Activated T-cell treated with anti-CD3 and anti-CD28 coated beads, Interleukin-2, amount 50 U/mL, for 24 hours (primary cell): Measurements from ENCODE around the gene GRM8.
"Not testable (repeated sequence)": the region's sequence is repeated elsewhere in the genome, so short reads cannot be mapped to it uniquely, and the experiment has no call there.

ENCODE experiments used
- DNase-seq: peaks from one replicate; pipeline ENCODE4 v3.0.0-alpha.2; 2020
- H3K27ac Mint-ChIP-seq: 2 replicates; pipeline ENCODE4 v1.8.0; 2020; ENCODE audit warnings: mild to moderate bottlenecking, mixed read lengths
- H3K27me3 Mint-ChIP-seq: 2 replicates; pipeline ENCODE4 v1.8.0; 2020; ENCODE audit warnings: mixed read lengths
- H3K36me3 Mint-ChIP-seq: 2 replicates; pipeline ENCODE4 v1.8.0; 2020; ENCODE audit warnings: low read depth, mixed read lengths
- H3K4me1 Mint-ChIP-seq: 2 replicates; pipeline ENCODE4 v1.8.0; 2020; ENCODE audit warnings: low read depth, mixed read lengths
- H3K4me3 Mint-ChIP-seq: 2 replicates; pipeline ENCODE4 v1.8.0; 2020; ENCODE audit warnings: mild to moderate bottlenecking, moderate library complexity, mixed read lengths
- H3K9me3 Mint-ChIP-seq: 2 replicates; pipeline ENCODE4 v1.8.0; 2020; ENCODE audit warnings: mixed read lengths

Gene GRM8

DNA sequence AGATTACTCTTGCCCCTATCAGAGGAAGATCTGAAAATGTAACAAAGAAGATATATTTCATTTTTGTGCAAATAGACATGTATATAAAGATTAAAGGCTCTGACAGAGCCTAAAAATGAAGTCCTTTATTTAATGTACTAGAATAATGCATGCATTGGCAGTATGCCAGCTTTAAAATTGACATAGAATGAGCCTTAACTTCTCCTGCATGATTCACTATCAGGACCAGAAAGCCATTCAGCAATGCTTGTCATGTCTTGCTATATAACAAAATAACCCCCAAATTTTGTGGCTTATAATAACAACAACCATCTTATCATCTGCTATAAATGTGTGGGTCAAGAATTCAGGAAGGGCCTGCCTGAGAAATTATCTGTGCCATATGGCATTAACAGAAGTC is 411.9 kb downstream of the GRM8 start:
- Mint-ChIP-seq H3K27ac (no peak overlapping the region), H3K4me3 (no peak overlapping the region), H3K9me3 (no peaks in the 10 kb centered on the region), H3K27me3 (peaks cover 3% of the 10 kb centered on the region), H3K36me3 (no peaks in the 10 kb centered on the region), H3K4me1 (no peaks in the 10 kb centered on the region)
- DNase-seq: no peak

DNA sequence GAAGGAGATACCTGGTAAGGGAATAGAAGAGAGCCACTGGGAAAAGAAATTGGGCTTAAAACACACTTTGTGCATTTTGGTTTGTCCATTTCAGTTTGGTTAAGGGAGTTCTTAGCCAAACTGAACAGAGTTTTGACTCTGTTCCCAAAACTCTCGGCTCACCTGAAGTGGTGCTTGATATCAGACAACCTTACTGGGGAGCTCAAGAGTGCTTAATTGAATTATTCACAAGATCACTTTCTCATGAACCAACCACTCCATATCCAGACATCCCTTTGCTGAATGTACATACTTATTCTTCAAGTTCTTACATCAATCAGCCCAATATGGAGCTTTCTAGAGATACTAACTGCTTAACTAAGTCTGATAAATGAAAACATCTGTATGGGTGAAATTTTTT is 413.1 kb downstream of the GRM8 start:
- Mint-ChIP-seq H3K36me3 (no peaks in the 10 kb centered on the region), H3K4me3 (no peak overlapping the region), H3K27me3 (no peaks in the 10 kb centered on the region), H3K27ac (no peak overlapping the region), H3K4me1 (no peaks in the 10 kb centered on the region), H3K9me3 (no peaks in the 10 kb centered on the region)
- DNase-seq: no peak

DNA sequence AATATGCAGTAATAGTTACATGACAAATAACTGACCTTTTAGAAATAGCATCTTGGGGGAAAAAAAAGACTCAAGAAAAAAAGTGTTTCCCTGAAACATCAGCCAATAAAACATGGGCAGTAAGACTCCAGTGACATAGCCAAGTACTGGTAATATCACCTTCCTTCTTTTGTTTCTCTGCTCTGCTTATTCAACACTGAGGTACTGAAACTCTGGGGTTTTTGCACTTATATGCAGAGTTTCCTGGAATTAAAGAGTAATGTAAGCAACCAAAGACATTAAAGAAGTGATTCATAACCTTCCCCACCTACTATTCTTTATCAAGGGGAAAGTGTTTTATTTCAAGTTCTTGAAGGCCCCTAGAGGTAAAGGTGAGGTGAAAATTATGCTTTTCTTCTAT is 414.5 kb downstream of the GRM8 start:
- Mint-ChIP-seq H3K36me3 (no peaks in the 10 kb centered on the region), H3K4me1 (no peaks in the 10 kb centered on the region), H3K27ac (no peak overlapping the region), H3K27me3 (no peaks in the 10 kb centered on the region), H3K9me3 (no peaks in the 10 kb centered on the region), H3K4me3 (no peak overlapping the region)
- DNase-seq: no peak

DNA sequence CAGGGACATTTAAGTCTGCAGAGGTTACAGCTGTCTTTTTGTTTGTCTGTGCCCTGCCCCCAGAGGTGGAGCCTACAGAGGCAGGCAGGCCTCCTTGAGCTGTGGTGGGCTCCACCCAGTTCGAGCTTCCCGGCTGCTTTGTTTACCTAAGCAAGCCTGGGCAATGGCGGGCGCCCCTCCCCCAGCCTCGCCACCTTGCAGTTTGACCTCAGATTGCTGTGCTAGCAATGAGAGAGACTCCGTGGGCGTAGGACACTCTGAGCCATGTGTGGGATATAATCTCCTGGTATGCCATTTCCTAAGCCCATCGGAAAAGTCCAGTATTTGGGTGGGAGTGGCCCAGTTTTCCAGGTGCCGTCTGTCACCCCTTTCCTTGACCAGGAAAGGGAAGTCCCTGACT is 421.5 kb downstream of the GRM8 start:
- not testable (repeated sequence) for H3K27me3 Mint-ChIP-seq, DNase-seq, H3K4me3 Mint-ChIP-seq, H3K9me3 Mint-ChIP-seq, H3K36me3 Mint-ChIP-seq, H3K27ac Mint-ChIP-seq, H3K4me1 Mint-ChIP-seq

DNA sequence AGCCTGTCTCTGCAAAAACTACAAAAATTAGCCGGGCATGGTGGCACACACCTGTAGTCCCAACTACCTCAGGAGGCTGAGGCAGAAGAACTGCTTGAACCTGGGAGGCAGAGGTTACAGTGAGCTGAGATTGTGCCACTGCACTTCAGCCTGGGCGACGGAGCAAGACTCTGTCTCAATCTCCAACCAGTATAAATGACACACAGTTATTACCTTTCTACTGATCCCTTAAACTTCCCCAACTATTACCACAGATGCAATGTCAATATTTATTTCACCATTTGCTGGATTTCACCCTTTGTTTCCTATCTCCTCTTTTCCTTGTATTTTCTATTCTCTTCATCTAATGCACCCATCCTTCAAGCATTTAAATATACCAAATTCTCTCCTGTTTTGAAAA is 431.8 kb downstream of the GRM8 start:
- no peak for DNase-seq
- no peaks in the 10 kb centered on the region for H3K36me3 Mint-ChIP-seq
- no peak overlapping the region for H3K4me3 Mint-ChIP-seq
- no peaks in the 10 kb centered on the region for H3K9me3 Mint-ChIP-seq
- H3K27ac Mint-ChIP-seq: no peak overlapping the region
- no peaks in the 10 kb centered on the region for H3K27me3 Mint-ChIP-seq
- no peaks in the 10 kb centered on the region for H3K4me1 Mint-ChIP-seq

DNA sequence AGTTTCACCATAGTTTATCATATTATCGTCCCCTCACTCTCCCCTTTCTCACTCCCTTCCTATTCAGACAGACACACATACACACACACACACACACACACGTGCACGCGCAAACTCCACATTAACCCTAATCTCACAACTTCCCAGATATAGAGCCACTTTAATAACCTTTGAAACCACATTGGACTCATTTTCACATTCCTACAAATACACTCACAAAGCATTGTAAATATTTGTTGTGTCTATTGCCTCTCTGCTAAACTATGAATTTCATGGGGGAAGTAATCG is 433.6 kb downstream of the GRM8 start:
- Mint-ChIP-seq H3K9me3 (no peaks in the 10 kb centered on the region), H3K27ac (no peak overlapping the region), H3K4me3 (no peak overlapping the region), H3K27me3 (no peaks in the 10 kb centered on the region), H3K4me1 (no peaks in the 10 kb centered on the region), H3K36me3 (no peaks in the 10 kb centered on the region)
- no peak for DNase-seq

DNA sequence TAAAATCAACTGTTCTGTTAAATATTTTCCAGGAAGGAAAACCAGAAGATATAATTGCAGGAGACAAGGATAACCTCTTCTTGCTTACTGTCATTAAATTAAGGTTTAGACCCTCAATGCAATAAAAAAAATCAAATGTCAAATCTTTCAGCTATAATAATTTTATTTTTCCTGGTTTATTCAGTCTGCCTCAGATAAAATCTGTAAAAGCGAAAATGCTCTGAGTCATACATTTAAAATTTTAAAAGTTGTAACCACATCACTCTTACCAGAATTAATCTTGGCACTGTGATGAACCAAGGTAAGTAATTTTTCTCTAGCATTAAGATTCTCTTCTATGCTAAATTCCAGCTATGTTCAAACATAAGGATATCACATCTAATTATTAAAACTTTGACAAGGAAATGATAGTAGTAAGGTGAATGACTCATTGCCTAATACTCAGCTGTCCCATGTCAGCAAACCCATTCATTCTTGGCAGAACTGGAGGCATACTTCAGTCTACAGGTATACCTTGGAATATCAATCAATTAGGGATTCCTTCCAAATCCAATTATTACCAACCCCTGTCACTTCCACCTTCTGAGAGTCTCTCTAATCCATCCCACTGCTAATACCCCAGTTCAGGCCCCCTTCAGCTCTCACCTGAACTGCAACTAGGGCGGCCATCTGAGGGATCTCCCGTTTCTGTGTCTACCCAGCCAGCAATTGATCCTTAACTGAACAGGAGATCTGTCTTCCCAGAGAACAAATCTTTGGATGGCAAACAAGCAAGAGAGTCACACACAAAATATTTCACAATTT is 434.1 kb downstream of the GRM8 start:
- H3K27me3 Mint-ChIP-seq: no peaks in the 10 kb centered on the region

DNA sequence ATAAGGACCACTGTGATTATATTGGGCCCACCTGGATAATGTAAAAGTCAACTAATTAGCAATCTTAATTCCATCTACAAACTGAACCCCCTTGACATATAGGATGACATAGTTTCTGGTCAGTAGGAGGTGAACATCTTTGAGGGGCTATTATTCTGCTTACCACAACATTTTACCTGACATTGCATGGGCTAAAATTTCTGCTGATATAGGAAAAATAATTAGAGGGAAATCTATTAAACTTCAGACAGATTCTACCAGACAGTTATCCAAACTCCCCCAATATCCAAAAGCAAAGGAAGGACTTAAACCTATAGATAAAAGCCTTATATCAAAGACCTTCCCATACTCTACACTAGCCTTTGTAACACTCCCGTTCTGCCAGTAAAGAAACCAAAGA is 443.6 kb downstream of the GRM8 start:
- Mint-ChIP-seq H3K9me3 (peaks cover 6% of the 10 kb centered on the region), H3K27me3 (peaks cover 6% of the 10 kb centered on the region), H3K36me3 (no peaks in the 10 kb centered on the region), H3K4me3 (no peak overlapping the region), H3K4me1 (no peaks in the 10 kb centered on the region), H3K27ac (no peak overlapping the region)
- no peak for DNase-seq

More for the DNA sequence above, 434.1 kb downstream of the GRM8 start:
- H3K36me3 Mint-ChIP-seq: no peaks in the 10 kb centered on the region
- no peak overlapping the region for H3K27ac Mint-ChIP-seq
- no peaks in the 10 kb centered on the region for H3K4me1 Mint-ChIP-seq
- no peak for DNase-seq
- no peak overlapping the region for H3K4me3 Mint-ChIP-seq
- no peaks in the 10 kb centered on the region for H3K9me3 Mint-ChIP-seq

DNA sequence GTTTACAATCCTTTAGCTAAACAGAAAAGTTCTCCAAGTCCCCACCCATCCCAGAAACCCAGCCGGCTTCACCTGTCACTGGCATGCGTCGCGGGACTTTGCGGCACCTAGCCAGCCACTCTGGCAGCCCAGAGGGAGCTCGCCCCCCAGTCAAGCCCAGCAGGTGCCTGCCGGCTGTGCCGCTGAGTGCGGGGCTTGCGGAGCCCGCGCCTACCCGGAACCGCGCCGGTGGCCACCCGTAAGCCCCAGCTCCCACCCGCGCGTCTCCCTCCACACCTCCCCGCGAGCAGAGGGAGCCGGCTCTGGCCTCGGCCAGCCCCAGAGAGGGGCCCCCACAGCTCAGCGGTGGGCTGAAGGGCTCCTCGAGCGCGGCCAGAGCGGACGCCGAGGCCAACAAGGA is 446.1 kb downstream of the GRM8 start:
- H3K9me3 Mint-ChIP-seq: peaks cover 8% of the 10 kb centered on the region
- no peak overlapping the region for H3K4me3 Mint-ChIP-seq
- no peak for DNase-seq
- H3K27ac Mint-ChIP-seq: no peak overlapping the region
- no peaks in the 10 kb centered on the region for H3K36me3 Mint-ChIP-seq
- H3K4me1 Mint-ChIP-seq: no peaks in the 10 kb centered on the region
- H3K27me3 Mint-ChIP-seq: peaks cover 6% of the 10 kb centered on the region

DNA sequence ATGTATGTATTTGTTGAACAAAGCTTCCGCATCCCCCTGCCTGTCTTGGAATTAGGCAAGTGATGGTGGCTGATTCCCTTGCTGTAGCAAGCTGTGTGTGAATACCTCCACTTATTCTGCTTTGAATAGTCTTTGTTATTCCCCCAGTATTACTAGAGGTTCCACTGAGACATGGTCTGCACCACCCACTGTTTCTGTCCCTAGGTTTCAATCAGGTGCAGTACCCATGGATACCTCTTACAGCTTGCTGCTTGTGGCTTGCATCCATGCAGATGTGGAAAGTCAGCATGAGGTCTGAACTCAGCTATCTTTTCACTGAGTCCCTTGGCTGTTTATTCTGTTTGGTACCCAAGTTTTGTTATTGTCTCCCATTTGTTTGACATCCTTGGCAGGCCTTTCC is 447.4 kb downstream of the GRM8 start:
- peaks cover 6% of the 10 kb centered on the region for H3K27me3 Mint-ChIP-seq
- peaks cover 2% of the 10 kb centered on the region for H3K9me3 Mint-ChIP-seq

DNA sequence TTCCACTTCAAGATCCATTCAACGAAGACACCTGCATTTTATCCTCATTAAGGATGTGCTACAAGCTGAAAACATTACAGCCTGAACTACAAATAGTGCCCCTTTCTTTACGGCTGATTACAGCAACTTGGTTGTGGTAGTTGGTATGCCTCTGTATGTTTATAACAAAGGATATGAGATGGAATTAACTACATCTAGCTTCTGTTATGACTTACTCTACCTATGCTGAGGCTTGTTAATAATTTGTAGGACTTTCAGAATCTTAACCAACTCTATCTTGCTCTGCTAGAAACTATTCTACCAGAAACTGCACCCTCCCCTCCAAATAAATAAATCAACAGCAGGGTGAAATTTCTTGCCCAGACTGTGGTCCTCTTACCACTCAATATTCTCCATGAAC is 448.1 kb downstream of the GRM8 start:
- H3K27ac Mint-ChIP-seq: no peak overlapping the region
- H3K27me3 Mint-ChIP-seq: peaks cover 6% of the 10 kb centered on the region
- no peak for DNase-seq
- peaks cover 2% of the 10 kb centered on the region for H3K9me3 Mint-ChIP-seq
- no peaks in the 10 kb centered on the region for H3K4me1 Mint-ChIP-seq
- no peaks in the 10 kb centered on the region for H3K36me3 Mint-ChIP-seq
- no peak overlapping the region for H3K4me3 Mint-ChIP-seq

More for the DNA sequence above, 447.4 kb downstream of the GRM8 start:
- H3K4me3 Mint-ChIP-seq: no peak overlapping the region
- no peaks in the 10 kb centered on the region for H3K4me1 Mint-ChIP-seq
- H3K36me3 Mint-ChIP-seq: no peaks in the 10 kb centered on the region
- no peak for DNase-seq
- H3K27ac Mint-ChIP-seq: no peak overlapping the region

DNA sequence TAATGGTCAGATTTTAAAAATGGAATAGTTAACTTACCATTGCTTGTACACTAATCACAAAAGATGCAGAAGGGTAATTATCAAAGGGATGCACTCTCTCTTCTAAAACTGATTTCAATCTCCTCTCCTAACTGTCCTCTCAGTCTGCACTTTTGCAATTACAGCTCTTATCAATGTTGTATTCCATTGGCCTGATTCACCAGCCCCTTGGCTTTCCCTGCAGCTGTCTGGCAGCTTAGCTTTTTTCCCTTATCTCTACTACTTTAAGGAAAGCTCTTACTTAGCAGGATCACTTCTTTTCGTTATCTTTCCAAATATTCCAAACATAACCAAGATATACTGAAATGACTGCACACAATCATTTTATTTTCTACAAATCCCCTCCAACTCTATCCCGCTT is 448.8 kb downstream of the GRM8 start:
- no peak for DNase-seq
- H3K27ac Mint-ChIP-seq: no peak overlapping the region
- peaks cover 2% of the 10 kb centered on the region for H3K9me3 Mint-ChIP-seq
- H3K4me3 Mint-ChIP-seq: no peak overlapping the region
- peaks cover 6% of the 10 kb centered on the region for H3K27me3 Mint-ChIP-seq
- no peaks in the 10 kb centered on the region for H3K36me3 Mint-ChIP-seq
- H3K4me1 Mint-ChIP-seq: no peaks in the 10 kb centered on the region

DNA sequence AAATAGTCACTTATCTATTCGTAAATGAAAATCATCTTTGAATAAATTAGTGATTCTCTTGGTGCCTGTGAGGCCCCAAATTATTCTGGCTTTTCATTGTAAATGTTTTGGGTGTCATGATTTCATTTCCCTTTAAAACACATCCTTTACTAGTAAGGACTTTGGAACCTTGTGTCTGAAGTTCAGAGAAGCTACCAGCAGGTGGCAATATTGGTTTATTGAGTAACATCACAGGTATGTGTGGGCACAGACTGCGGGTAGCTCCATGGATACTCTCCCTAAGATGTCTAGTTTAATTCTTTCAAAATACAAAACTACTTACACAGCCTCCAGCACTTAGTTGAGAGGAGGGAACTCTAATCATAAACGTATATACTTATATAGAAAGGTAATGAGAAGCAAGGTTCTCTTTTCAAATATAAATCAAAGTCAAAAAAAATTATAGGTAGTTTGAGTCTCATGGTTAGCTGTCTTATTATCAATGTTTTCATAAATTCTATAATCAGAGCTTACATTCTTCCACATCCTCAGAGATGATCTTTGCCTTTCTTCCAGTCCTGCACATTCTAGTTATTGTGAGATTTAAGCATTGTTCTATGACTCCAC is 449.6 kb downstream of the GRM8 start:
- H3K4me3 Mint-ChIP-seq: no peak overlapping the region
- no peaks in the 10 kb centered on the region for H3K36me3 Mint-ChIP-seq
- no peak for DNase-seq
- peaks cover 2% of the 10 kb centered on the region for H3K9me3 Mint-ChIP-seq
- peaks cover 6% of the 10 kb centered on the region for H3K27me3 Mint-ChIP-seq
- no peaks in the 10 kb centered on the region for H3K4me1 Mint-ChIP-seq
- no peak overlapping the region for H3K27ac Mint-ChIP-seq

DNA sequence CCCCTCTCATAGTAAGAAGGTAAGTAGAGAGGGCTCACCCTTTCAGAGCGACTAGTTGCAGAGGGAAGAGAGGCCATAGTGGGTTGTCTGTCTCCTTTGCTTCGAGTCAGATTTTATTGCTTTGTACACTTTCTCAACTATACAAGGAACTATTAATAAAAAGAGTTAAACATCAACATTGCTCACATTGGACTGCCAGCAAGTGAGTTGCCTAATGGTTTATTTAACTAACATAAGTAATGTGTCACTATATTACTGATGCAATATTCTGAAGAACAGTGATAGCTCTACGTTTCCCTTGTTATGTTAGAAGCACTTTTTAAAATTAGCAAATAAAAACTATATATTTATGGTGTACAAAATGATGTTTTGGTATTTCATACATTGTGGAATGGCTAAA is 451.0 kb downstream of the GRM8 start:
- H3K4me1 Mint-ChIP-seq: no peaks in the 10 kb centered on the region
- H3K9me3 Mint-ChIP-seq: peaks cover 2% of the 10 kb centered on the region
- H3K36me3 Mint-ChIP-seq: no peaks in the 10 kb centered on the region
- H3K4me3 Mint-ChIP-seq: no peak overlapping the region
- no peak for DNase-seq
- no peak overlapping the region for H3K27ac Mint-ChIP-seq
- peaks cover 6% of the 10 kb centered on the region for H3K27me3 Mint-ChIP-seq

DNA sequence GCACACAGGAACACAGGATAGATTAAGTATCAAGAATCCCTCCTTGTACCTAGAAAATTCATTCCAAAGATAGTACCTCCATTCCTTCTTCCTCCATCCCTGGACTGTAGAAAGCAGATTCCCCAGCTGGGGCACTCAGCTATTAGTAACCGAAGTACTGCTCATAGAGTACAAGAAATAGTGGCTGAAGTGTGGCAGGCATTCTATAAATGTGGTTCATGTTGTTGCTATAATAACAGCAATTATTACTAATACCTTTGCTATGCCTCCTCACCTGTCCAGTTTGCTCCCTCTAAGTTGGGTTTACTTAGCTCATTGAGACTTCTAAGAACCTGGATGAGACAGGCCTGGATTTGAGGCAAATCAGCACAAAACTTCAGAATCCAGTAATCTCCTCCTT is 453.2 kb downstream of the GRM8 start:
- no peaks in the 10 kb centered on the region for H3K4me1 Mint-ChIP-seq
- H3K9me3 Mint-ChIP-seq: peaks cover 2% of the 10 kb centered on the region
- H3K4me3 Mint-ChIP-seq: no peak overlapping the region
- H3K27ac Mint-ChIP-seq: no peak overlapping the region
- no peaks in the 10 kb centered on the region for H3K36me3 Mint-ChIP-seq
- DNase-seq: no peak
- H3K27me3 Mint-ChIP-seq: peaks cover 3% of the 10 kb centered on the region

DNA sequence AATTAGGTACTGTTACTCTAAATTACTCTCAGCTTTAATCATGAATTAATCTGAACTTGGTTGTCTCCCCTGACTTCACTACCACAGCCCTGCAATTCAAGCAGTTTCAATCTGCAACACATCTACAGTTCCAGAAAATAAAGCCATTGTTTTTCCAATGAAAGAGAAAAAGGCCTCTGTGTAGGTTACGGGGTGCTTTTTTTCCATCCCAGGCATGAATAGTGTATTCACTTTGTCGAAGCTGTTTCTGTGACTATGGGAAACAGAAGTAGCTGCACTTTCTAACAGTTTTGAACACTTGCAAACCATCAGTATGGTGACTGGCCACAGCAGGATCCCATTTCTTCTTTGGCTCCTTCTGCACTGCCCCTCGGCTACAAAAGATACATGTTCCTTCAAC is 460.2 kb downstream of the GRM8 start:
- Mint-ChIP-seq H3K4me1 (no peaks in the 10 kb centered on the region), H3K27ac (no peak overlapping the region)

More for the DNA sequence above, 460.2 kb downstream of the GRM8 start:
- Mint-ChIP-seq H3K9me3 (no peaks in the 10 kb centered on the region), H3K4me3 (no peak overlapping the region), H3K27me3 (peaks cover 9% of the 10 kb centered on the region), H3K36me3 (no peaks in the 10 kb centered on the region)
- no peak for DNase-seq
